ENCODE measurements around the gene SHTN1.
A peak's percentile ranks its signal among the peaks of the same experiment; 100 is the strongest.

SHTN1 gene

GRCh38 chr10:116866066-116866465 is 138.9 kb downstream of the SHTN1 start:
- Histone ChIP-seq H3K27me3 (ENCODE audit: control insufficient read depth, insufficient read depth, low read length) (no peaks in the 10 kb centered on the region), H3K9ac (ENCODE audit: low read length) (no peak overlapping the region), H3K9me3 (ENCODE audit: control insufficient read depth, low read depth, low read length) (no peaks in the 10 kb centered on the region), H3K4me1 (ENCODE audit: control insufficient read depth, low read depth, low read length) (no peaks in the 10 kb centered on the region), H3K4me3 (ENCODE audit: low read length) (no peak overlapping the region), H3K27ac (ENCODE audit: low read length) (no peak overlapping the region), H3K36me3 (ENCODE audit: control insufficient read depth, low read depth, low read length) (no peaks in the 10 kb centered on the region)

- Histone ChIP-seq H3K4me3 (ENCODE audit: low read length) (no peak overlapping the region), H3K9ac (ENCODE audit: low read length) (no peak overlapping the region), H3K9me3 (ENCODE audit: control insufficient read depth, low read depth, low read length) (no peaks in the 10 kb centered on the region)
These were observed 140.6 kb downstream of the SHTN1 start for GRCh38 chr10:116864436-116864835.

GRCh38 chr10:116861796-116862195 is 143.2 kb downstream of the SHTN1 start:
- Histone ChIP-seq H3K9me3 (ENCODE audit: control insufficient read depth, low read depth, low read length) (peaks cover 2% of the 10 kb centered on the region), H3K27me3 (ENCODE audit: control insufficient read depth, insufficient read depth, low read length) (no peaks in the 10 kb centered on the region), H3K9ac (ENCODE audit: low read length) (no peak overlapping the region), H3K4me3 (ENCODE audit: low read length) (no peak overlapping the region), H3K36me3 (ENCODE audit: control insufficient read depth, low read depth, low read length) (no peaks in the 10 kb centered on the region), H3K27ac (ENCODE audit: low read length) (no peak overlapping the region), H3K4me1 (ENCODE audit: control insufficient read depth, low read depth, low read length) (no peaks in the 10 kb centered on the region)

More at GRCh38 chr10:116864436-116864835, 140.6 kb downstream of the SHTN1 start:
- H3K36me3 ChIP-seq (ENCODE audit: control insufficient read depth, low read depth, low read length) = no peaks in the 10 kb centered on the region
- no peaks in the 10 kb centered on the region for H3K27me3 ChIP-seq (ENCODE audit: control insufficient read depth, insufficient read depth, low read length)
- no peaks in the 10 kb centered on the region for H3K4me1 ChIP-seq (ENCODE audit: control insufficient read depth, low read depth, low read length)
- H3K27ac ChIP-seq (ENCODE audit: low read length) = no peak overlapping the region

GRCh38 chr10:116857156-116857555 is 147.8 kb downstream of the SHTN1 start:
- peaks cover 2% of the 10 kb centered on the region for H3K9me3 ChIP-seq (ENCODE audit: control insufficient read depth, low read depth, low read length)
- no peaks in the 10 kb centered on the region for H3K36me3 ChIP-seq (ENCODE audit: control insufficient read depth, low read depth, low read length)
- no peak overlapping the region for H3K27ac ChIP-seq (ENCODE audit: low read length)
- H3K4me3 ChIP-seq (ENCODE audit: low read length) = no peak overlapping the region
- H3K27me3 ChIP-seq (ENCODE audit: control insufficient read depth, insufficient read depth, low read length) = no peaks in the 10 kb centered on the region
- no peaks in the 10 kb centered on the region for H3K4me1 ChIP-seq (ENCODE audit: control insufficient read depth, low read depth, low read length)
- H3K9ac ChIP-seq (ENCODE audit: low read length) = no peak overlapping the region

GRCh38 chr10:116853701-116854100 is 151.3 kb downstream of the SHTN1 start:
- Histone ChIP-seq H3K9ac (ENCODE audit: low read length) (no peak overlapping the region), H3K27ac (ENCODE audit: low read length) (no peak overlapping the region), H3K27me3 (ENCODE audit: control insufficient read depth, insufficient read depth, low read length) (peaks cover 15% of the 10 kb centered on the region), H3K4me3 (ENCODE audit: low read length) (no peak overlapping the region), H3K36me3 (ENCODE audit: control insufficient read depth, low read depth, low read length) (no peaks in the 10 kb centered on the region), H3K4me1 (ENCODE audit: control insufficient read depth, low read depth, low read length) (peaks cover 6% of the 10 kb centered on the region), H3K9me3 (ENCODE audit: control insufficient read depth, low read depth, low read length) (peaks cover 2% of the 10 kb centered on the region)

GRCh38 chr10:116853287-116853686 is 151.7 kb downstream of the SHTN1 start:
- Histone ChIP-seq H3K36me3 (ENCODE audit: control insufficient read depth, low read depth, low read length) (no peaks in the 10 kb centered on the region), H3K9ac (ENCODE audit: low read length) (no peak overlapping the region)

GRCh38 chr10:116852246-116852645 is 152.7 kb downstream of the SHTN1 start:
- Histone ChIP-seq H3K27me3 (ENCODE audit: control insufficient read depth, insufficient read depth, low read length) (peaks cover 15% of the 10 kb centered on the region), H3K9ac (ENCODE audit: low read length) (no peak overlapping the region), H3K4me1 (ENCODE audit: control insufficient read depth, low read depth, low read length) (peaks cover 15% of the 10 kb centered on the region), H3K4me3 (ENCODE audit: low read length) (no peak overlapping the region), H3K36me3 (ENCODE audit: control insufficient read depth, low read depth, low read length) (no peaks in the 10 kb centered on the region), H3K9me3 (ENCODE audit: control insufficient read depth, low read depth, low read length) (no peaks in the 10 kb centered on the region), H3K27ac (ENCODE audit: low read length) (no peak overlapping the region)

More at GRCh38 chr10:116853287-116853686, 151.7 kb downstream of the SHTN1 start:
- Histone ChIP-seq H3K4me1 (ENCODE audit: control insufficient read depth, low read depth, low read length) (peaks cover 10% of the 10 kb centered on the region), H3K27me3 (ENCODE audit: control insufficient read depth, insufficient read depth, low read length) (peaks cover 15% of the 10 kb centered on the region), H3K9me3 (ENCODE audit: control insufficient read depth, low read depth, low read length) (no peaks in the 10 kb centered on the region), H3K27ac (ENCODE audit: low read length) (no peak overlapping the region), H3K4me3 (ENCODE audit: low read length) (no peak overlapping the region)

GRCh38 chr10:116850058-116850611 is 154.9 kb downstream of the SHTN1 start:
- H3K9ac ChIP-seq (ENCODE audit: low read length) = peak overlapping the region; percentile 77
- H3K4me1 ChIP-seq (ENCODE audit: control insufficient read depth, low read depth, low read length) = peaks cover 21% of the 10 kb centered on the region
- H3K9me3 ChIP-seq (ENCODE audit: control insufficient read depth, low read depth, low read length) = no peaks in the 10 kb centered on the region
- H3K27ac ChIP-seq (ENCODE audit: low read length) = no peak overlapping the region
- H3K4me3 ChIP-seq (ENCODE audit: low read length) = peak overlapping the region; percentile 87
- H3K36me3 ChIP-seq (ENCODE audit: control insufficient read depth, low read depth, low read length) = no peaks in the 10 kb centered on the region
- H3K27me3 ChIP-seq (ENCODE audit: control insufficient read depth, insufficient read depth, low read length) = peaks cover 15% of the 10 kb centered on the region

GRCh38 chr10:116849248-116850057 is 155.5 kb downstream of the SHTN1 start, which contains the start of gene ENO4:
TSS of gene ENO4 (plus strand) at chr10:116849499. CDS start at chr10:116849567, 68 bp downstream.
- peaks cover 21% of the 10 kb centered on the region for H3K4me1 ChIP-seq (ENCODE audit: control insufficient read depth, low read depth, low read length)
- H3K27me3 ChIP-seq (ENCODE audit: control insufficient read depth, insufficient read depth, low read length) = peaks cover 15% of the 10 kb centered on the region
- H3K4me3 ChIP-seq (ENCODE audit: low read length) = peak within 1 kb of the TSS; percentile 87
- no peaks in the 10 kb centered on the region for H3K36me3 ChIP-seq (ENCODE audit: control insufficient read depth, low read depth, low read length)
- H3K9ac ChIP-seq (ENCODE audit: low read length) = peak within 1 kb of the TSS; percentile 77
- H3K27ac ChIP-seq (ENCODE audit: low read length) = no peak within 1 kb of the TSS
- H3K9me3 ChIP-seq (ENCODE audit: control insufficient read depth, low read depth, low read length) = no peaks in the 10 kb centered on the region

GRCh38 chr10:116848944-116849247 is 156.1 kb downstream of the SHTN1 start:
- H3K9ac ChIP-seq (ENCODE audit: low read length) = peak overlapping the region; percentile 77

GRCh38 chr10:116848032-116848943 is 156.7 kb downstream of the SHTN1 start:
- H3K9ac ChIP-seq (ENCODE audit: low read length) = peak overlapping the region; percentile 77
- peaks cover 15% of the 10 kb centered on the region for H3K27me3 ChIP-seq (ENCODE audit: control insufficient read depth, insufficient read depth, low read length)
- H3K4me1 ChIP-seq (ENCODE audit: control insufficient read depth, low read depth, low read length) = peaks cover 21% of the 10 kb centered on the region
- no peak overlapping the region for H3K27ac ChIP-seq (ENCODE audit: low read length)
- H3K36me3 ChIP-seq (ENCODE audit: control insufficient read depth, low read depth, low read length) = no peaks in the 10 kb centered on the region
- H3K4me3 ChIP-seq (ENCODE audit: low read length) = peak overlapping the region; percentile 87
- H3K9me3 ChIP-seq (ENCODE audit: control insufficient read depth, low read depth, low read length) = no peaks in the 10 kb centered on the region

More at GRCh38 chr10:116848944-116849247, 156.1 kb downstream of the SHTN1 start:
- H3K9me3 ChIP-seq (ENCODE audit: control insufficient read depth, low read depth, low read length) = no peaks in the 10 kb centered on the region
- H3K4me3 ChIP-seq (ENCODE audit: low read length) = peak overlapping the region; percentile 87
- no peaks in the 10 kb centered on the region for H3K36me3 ChIP-seq (ENCODE audit: control insufficient read depth, low read depth, low read length)
- peaks cover 15% of the 10 kb centered on the region for H3K27me3 ChIP-seq (ENCODE audit: control insufficient read depth, insufficient read depth, low read length)
- H3K4me1 ChIP-seq (ENCODE audit: control insufficient read depth, low read depth, low read length) = peaks cover 21% of the 10 kb centered on the region
- no peak overlapping the region for H3K27ac ChIP-seq (ENCODE audit: low read length)

Measured in iPS-18a (cell line).